K562 (cell line): Measurements from ENCODE around the gene SLCO2B1.

Source experiments
- CTCF ChIP-seq, 3 experiments: IDR thresholded peaks in 2 of 3; conservative IDR thresholded peaks in 1 of 3; 2 replicates each; pipeline ENCODE4 v1.5.1; 2011 to 2012; ENCODE audit warnings: low read length in 3 of 3, mild to moderate bottlenecking in 3 of 3, control low read depth in 2 of 3, improper control_type of control experiment in 1 of 3, inconsistent platforms in 1 of 3, low read depth in 1 of 3, mixed read lengths in 1 of 3, moderate library complexity in 1 of 3; ENCODE audit not compliant: insufficient read depth in 2 of 3
- FIP1L1 ChIP-seq: fragments of 200-400 bp; formaldehyde crosslinking; IDR thresholded peaks from 2 replicates; pipeline ENCODE4 v1.6.1; 2018; ENCODE audit warnings: mild to moderate bottlenecking, low read depth, low read length; ENCODE audit not compliant: poor library complexity, severe bottlenecking
- IRF9 ChIP-seq: fragments of 450-650 bp; IDR thresholded peaks from 2 replicates; pipeline ENCODE4 v1.6.1; 2016; ENCODE audit warnings: missing biosample characterization, missing genetic modification characterization
- JUNB ChIP-seq: fragments of 450-650 bp; formaldehyde crosslinking; conservative IDR thresholded peaks from 2 replicates; pipeline ENCODE4 v1.4.0; 2020; ENCODE audit warnings: mild to moderate bottlenecking
- MAFK ChIP-seq: IDR thresholded peaks from 2 replicates; pipeline ENCODE4 v1.6.1; 2011; ENCODE audit warnings: low read length, improper control_type of control experiment
- MEF2D ChIP-seq: conservative IDR thresholded peaks from 2 replicates; pipeline ENCODE4 v1.6.1; 2016; ENCODE audit warnings: low read depth, missing genetic modification characterization, missing compliant biosample characterization
- NCOA1 ChIP-seq: fragments of 450-650 bp; IDR thresholded peaks from 2 replicates; pipeline ENCODE4 v1.6.1; 2016; ENCODE audit warnings: low read depth
- POLR2A ChIP-seq: fragments of 450-650 bp; conservative IDR thresholded peaks from 2 replicates; pipeline ENCODE4 v1.6.1; 2016
- POLR2AphosphoS5 ChIP-seq: IDR thresholded peaks from 2 replicates; pipeline ENCODE4 v1.6.1; 2011; ENCODE audit warnings: mild to moderate bottlenecking, low read depth, low read length, moderate library complexity; ENCODE audit not compliant: control insufficient read depth, insufficient read depth
- RBBP5 ChIP-seq: fragments of 200-600 bp; sonication (generic); IDR thresholded peaks from 2 replicates; pipeline ENCODE4 v1.6.1; 2012; ENCODE audit warnings: borderline replicate concordance, mild to moderate bottlenecking, low read length, control low read depth, inconsistent platforms; ENCODE audit not compliant: insufficient read depth, poor library complexity, severe bottlenecking
- REST ChIP-seq, 2 experiments: fragments of 450-650 bp; formaldehyde crosslinking in 1 of 2; IDR thresholded peaks; 2 replicates each; pipeline versions ENCODE4 v1.4.0 to v1.6.1; 2014 to 2020; ENCODE audit warnings: mild to moderate bottlenecking in 2 of 2, borderline replicate concordance in 1 of 2, low read depth in 1 of 2
- TAF1 ChIP-seq: IDR thresholded peaks from 2 replicates; pipeline ENCODE4 v1.6.1; 2011; ENCODE audit warnings: mild to moderate bottlenecking, low read length, moderate library complexity; ENCODE audit not compliant: insufficient read depth, control insufficient read depth, severe bottlenecking; ENCODE audit errors: extremely low read depth
- ZBTB2 ChIP-seq: fragments of 450-650 bp; IDR thresholded peaks from 2 replicates; pipeline ENCODE4 v1.6.1; 2016; ENCODE audit warnings: antibody characterized with exemption

DNA sequence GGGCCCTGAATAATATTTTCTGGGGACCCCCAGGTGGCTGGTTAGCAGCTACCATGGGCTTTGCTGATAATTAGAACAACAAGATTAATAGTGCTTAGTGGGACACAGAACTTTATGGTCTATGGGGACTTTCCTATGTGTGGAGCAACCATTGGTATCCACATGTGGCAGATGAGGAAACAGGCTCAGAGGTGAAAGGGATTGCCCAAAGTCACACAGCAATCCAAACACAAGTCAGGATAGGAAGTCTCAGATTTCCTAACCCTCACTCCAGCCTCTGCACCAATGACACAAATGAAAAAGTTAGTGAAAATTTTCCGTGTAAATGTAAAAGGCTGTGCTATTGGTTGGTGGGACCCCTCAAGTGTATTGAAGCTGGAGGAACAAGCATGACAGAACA, 15.3 kb upstream of the SLCO2B1 start:
- TF ChIP-seq POLR2A = no peak
- no peak for TF ChIP-seq FIP1L1
- no peak for TF ChIP-seq JUNB (CRISPR knock-in tag)
- no peak for TF ChIP-seq MEF2D (tag)
- no peak for TF ChIP-seq POLR2AphosphoS5
- no peak for TF ChIP-seq MAFK
- TF ChIP-seq NCOA1 = no peak
- TF ChIP-seq REST (IDR thresholded peaks at IDR 0.05; ENCODE audit: borderline replicate concordance) = no peak
- TF ChIP-seq REST (CRISPR knock-in tag; IDR thresholded peaks at IDR 0.05; ENCODE audit: low read depth) = no peak
- no peak for TF ChIP-seq RBBP5
- no peak for TF ChIP-seq TAF1
- no peak for TF ChIP-seq CTCF (IDR thresholded peaks at IDR 0.05 in 2 of 3, conservative IDR thresholded peaks at IDR 0.05 in 1 of 3; ENCODE audit: insufficient read depth in 2 of 3, low read depth in 1 of 3, low read length in 3 of 3)
- TF ChIP-seq ZBTB2 = no peak
- TF ChIP-seq IRF9 (tag) = no peak
